Breast epithelium (tissue), 4 donors: ENCODE data around the gene FAM193A. TPM values are rescaled to one million over a fixed set of nuclear protein-coding genes. Genes with fewer than 3 reads are reported as not detected.

Experiments
- DNase-seq, 2 donors: peaks; one replicate each; pipeline ENCODE4 v3.0.0-alpha.2; 2019; ENCODE audit warnings: low spot score in 2 of 2
- H3K27ac ChIP-seq, 2 donors: fragments of 200-600 bp; sonication (generic) in 1 of 2; one replicate each; pipeline ENCODE4 v1.5.1; 2016 to 2019; ENCODE audit warnings: mild to moderate bottlenecking in 1 of 2
- H3K27me3 ChIP-seq, 2 donors: fragments of 200-600 bp; sonication (generic) in 1 of 2; one replicate each; pipeline versions ENCODE4 v1.5.1 to v1.6.0; 2017 to 2019; ENCODE audit warnings: control low read depth in 1 of 2, mild to moderate bottlenecking in 1 of 2
- H3K36me3 ChIP-seq: fragments of 200-600 bp; one replicate; pipeline ENCODE4 v1.5.1; 2019
- H3K4me1 ChIP-seq, 2 donors: fragments of 200-600 bp; sonication (generic); one replicate each; pipeline ENCODE4 v1.5.1; 2016 to 2019; ENCODE audit warnings: control low read depth in 1 of 2
- H3K4me3 ChIP-seq, 3 donors: fragments of 200-600 bp; sonication (generic); 1 replicate in 2 of 3; 2 replicates in 1 of 3; pipeline ENCODE4 v1.5.1; 2016 to 2019; ENCODE audit warnings: mild to moderate bottlenecking in 3 of 3, moderate library complexity in 2 of 3
- H3K9me3 ChIP-seq, 2 donors: fragments of 200-600 bp; sonication (generic) in 1 of 2; one replicate each; pipeline ENCODE4 v1.5.1; 2016 to 2019; ENCODE audit warnings: control low read depth in 1 of 2
- POLR2A ChIP-seq: fragments of 450-650 bp; IDR thresholded peaks from one replicate; pipeline ENCODE4 v1.6.1; 2016; ENCODE audit warnings: antibody characterized with exemption, mild to moderate bottlenecking, moderate library complexity
- POLR2AphosphoS5 ChIP-seq, 3 donors: sonication (generic); formaldehyde crosslinking; IDR thresholded peaks; one replicate each; pipeline ENCODE4 v1.6.1; 2017; ENCODE audit warnings: antibody characterized with exemption in 3 of 3
- intact Hi-C: fragments of 100-400 bp; cut with DNase I; formaldehyde crosslinking; loops from one replicate; pipeline ENCODE4 v1.15.1; 2023; ENCODE audit warnings: low total_unique reads
- total RNA-seq, 3 donors: library from RNA; depleted of rRNA; stranded (reverse); fragments of >200 nt; gene quantifications; one replicate each; pipeline ENCODE4 v1.1.0, GENCODE V29; 2016
- TF ChIP-seq, protein P1 (sequence below), 3 donors: fragments of 450-650 bp; IDR thresholded peaks; one replicate each; pipeline ENCODE4 v1.5.1; 2016 to 2017; ENCODE audit warnings: antibody characterized with exemption in 3 of 3, mild to moderate bottlenecking in 3 of 3, moderate library complexity in 3 of 3

Gene FAM193A
- total RNA-seq, 3 donors from 2014 or later: 24.5 to 26.5 (median 24.7) TPM

DNA sequence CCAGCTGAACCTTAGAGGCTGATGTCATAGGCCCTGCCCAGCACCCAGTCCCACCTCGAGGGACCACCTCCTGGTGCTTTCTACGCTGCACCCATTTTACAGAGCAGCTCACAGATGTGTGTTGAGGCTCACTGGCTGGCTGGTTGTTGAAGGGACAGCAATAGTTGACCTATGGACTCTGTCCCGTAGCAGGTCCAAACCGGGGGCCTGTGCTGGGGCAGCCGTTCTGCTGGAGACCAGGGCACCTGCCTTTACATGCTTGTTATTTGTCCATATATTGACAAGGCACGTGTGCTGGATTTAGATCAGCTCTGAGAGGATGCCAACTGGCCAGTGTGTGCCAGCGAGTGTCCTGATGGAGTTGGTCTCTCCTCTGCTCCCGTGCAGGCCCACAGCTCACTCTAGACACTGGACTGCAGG, 161.6 kb downstream of the FAM193A start:
- Histone ChIP-seq H3K36me3 (peaks cover 4% of the 10 kb centered on the region), H3K4me3 (no peak overlapping the region), H3K27me3 (no peaks in the 10 kb centered on the region), H3K4me1 (no peaks in the 10 kb centered on the region), H3K27ac (no peak overlapping the region), H3K9me3 (no peaks in the 10 kb centered on the region)
- DNase-seq: no peak
- intact Hi-C loops: loop anchor here (2.0 kb wide), 1 partner anchor 41 kb away; no protein-coding TSS in a partner anchor
- TF ChIP-seq POLR2AphosphoS5 (IDR thresholded peaks at IDR 0.05) (no peak), POLR2A (no peak)
- TF ChIP-seq, protein P1, sequence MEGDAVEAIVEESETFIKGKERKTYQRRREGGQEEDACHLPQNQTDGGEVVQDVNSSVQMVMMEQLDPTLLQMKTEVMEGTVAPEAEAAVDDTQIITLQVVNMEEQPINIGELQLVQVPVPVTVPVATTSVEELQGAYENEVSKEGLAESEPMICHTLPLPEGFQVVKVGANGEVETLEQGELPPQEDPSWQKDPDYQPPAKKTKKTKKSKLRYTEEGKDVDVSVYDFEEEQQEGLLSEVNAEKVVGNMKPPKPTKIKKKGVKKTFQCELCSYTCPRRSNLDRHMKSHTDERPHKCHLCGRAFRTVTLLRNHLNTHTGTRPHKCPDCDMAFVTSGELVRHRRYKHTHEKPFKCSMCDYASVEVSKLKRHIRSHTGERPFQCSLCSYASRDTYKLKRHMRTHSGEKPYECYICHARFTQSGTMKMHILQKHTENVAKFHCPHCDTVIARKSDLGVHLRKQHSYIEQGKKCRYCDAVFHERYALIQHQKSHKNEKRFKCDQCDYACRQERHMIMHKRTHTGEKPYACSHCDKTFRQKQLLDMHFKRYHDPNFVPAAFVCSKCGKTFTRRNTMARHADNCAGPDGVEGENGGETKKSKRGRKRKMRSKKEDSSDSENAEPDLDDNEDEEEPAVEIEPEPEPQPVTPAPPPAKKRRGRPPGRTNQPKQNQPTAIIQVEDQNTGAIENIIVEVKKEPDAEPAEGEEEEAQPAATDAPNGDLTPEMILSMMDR (IDR thresholded peaks at IDR 0.05): no peak

DNA sequence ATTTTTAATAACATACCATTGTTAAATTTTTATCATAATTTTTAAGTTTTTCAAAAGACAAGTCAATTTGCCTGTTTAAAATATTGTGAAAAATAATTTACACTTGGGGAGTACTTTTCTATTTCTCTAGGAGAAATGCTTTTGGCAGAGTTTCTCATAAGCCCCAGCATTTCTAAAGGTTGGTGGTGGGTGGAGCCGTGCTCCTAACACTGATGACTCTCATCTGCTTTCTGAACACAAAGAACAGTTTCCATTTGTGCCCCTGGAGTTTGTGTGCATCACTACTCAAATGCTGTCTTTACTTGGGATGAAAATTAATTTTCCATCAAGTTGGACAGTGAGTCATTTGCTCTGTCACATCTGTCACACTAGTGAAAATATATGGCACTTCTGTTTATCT, 162.1 kb downstream of the FAM193A start:
- peaks cover 3% of the 10 kb centered on the region for H3K36me3 ChIP-seq
- no peaks in the 10 kb centered on the region for H3K27me3 ChIP-seq
- no peak overlapping the region for H3K4me3 ChIP-seq
- TF ChIP-seq POLR2A (no peak), POLR2AphosphoS5 (IDR thresholded peaks at IDR 0.05) (no peak)
- TF ChIP-seq, protein P1 (IDR thresholded peaks at IDR 0.05): no peak
- DNase-seq: no peak
- no peaks in the 10 kb centered on the region for H3K9me3 ChIP-seq
- no peak overlapping the region for H3K27ac ChIP-seq
- intact Hi-C loops: loop anchor here (2.0 kb wide), 1 partner anchor 42 kb away; no protein-coding TSS in a partner anchor
- H3K4me1 ChIP-seq: no peaks in the 10 kb centered on the region

- TF ChIP-seq POLR2A: no peak
- TF ChIP-seq, protein P1 (IDR thresholded peaks at IDR 0.05): no peak
- no peak for TF ChIP-seq POLR2AphosphoS5 (IDR thresholded peaks at IDR 0.05)
- Histone ChIP-seq H3K9me3 (no peaks in the 10 kb centered on the region), H3K27me3 (no peaks in the 10 kb centered on the region), H3K36me3 (no peaks in the 10 kb centered on the region), H3K4me1 (no peaks in the 10 kb centered on the region), H3K4me3 (no peak overlapping the region), H3K27ac (no peak overlapping the region)
- intact Hi-C loops: loop anchor here (2.0 kb wide), 1 partner anchor 42 kb away; no protein-coding TSS in a partner anchor
- no peak for DNase-seq
Observed at GRCh38 chr4:2698951-2699505, 162.6 kb downstream of the FAM193A start.

GRCh38 chr4:2699534-2699933, 163.1 kb downstream of the FAM193A start:
- H3K4me3 ChIP-seq: no peak overlapping the region
- H3K27me3 ChIP-seq: no peaks in the 10 kb centered on the region
- no peaks in the 10 kb centered on the region for H3K36me3 ChIP-seq
- H3K9me3 ChIP-seq: no peaks in the 10 kb centered on the region
- H3K4me1 ChIP-seq: no peaks in the 10 kb centered on the region
- DNase-seq: no peak
- TF ChIP-seq, protein P1 (IDR thresholded peaks at IDR 0.05): no peak
- TF ChIP-seq POLR2A (no peak), POLR2AphosphoS5 (IDR thresholded peaks at IDR 0.05) (no peak)
- intact Hi-C loops: loop anchor here (2.0 kb wide), 1 partner anchor 43 kb away; no protein-coding TSS in a partner anchor
- no peak overlapping the region for H3K27ac ChIP-seq

GRCh38 chr4:2700031-2700430, 163.6 kb downstream of the FAM193A start:
- intact Hi-C loops: no loop called here
- H3K27me3 ChIP-seq: no peaks in the 10 kb centered on the region
- no peak overlapping the region for H3K27ac ChIP-seq
- no peaks in the 10 kb centered on the region for H3K9me3 ChIP-seq
- no peak for TF ChIP-seq POLR2AphosphoS5 (IDR thresholded peaks at IDR 0.05)
- TF ChIP-seq, protein P1 (IDR thresholded peaks at IDR 0.05): no peak
- TF ChIP-seq POLR2A: no peak
- no peaks in the 10 kb centered on the region for H3K36me3 ChIP-seq
- no peaks in the 10 kb centered on the region for H3K4me1 ChIP-seq
- no peak overlapping the region for H3K4me3 ChIP-seq
- no peak for DNase-seq
